ENCODE data around the gene VANGL1.

The VANGL1 gene

DNA sequence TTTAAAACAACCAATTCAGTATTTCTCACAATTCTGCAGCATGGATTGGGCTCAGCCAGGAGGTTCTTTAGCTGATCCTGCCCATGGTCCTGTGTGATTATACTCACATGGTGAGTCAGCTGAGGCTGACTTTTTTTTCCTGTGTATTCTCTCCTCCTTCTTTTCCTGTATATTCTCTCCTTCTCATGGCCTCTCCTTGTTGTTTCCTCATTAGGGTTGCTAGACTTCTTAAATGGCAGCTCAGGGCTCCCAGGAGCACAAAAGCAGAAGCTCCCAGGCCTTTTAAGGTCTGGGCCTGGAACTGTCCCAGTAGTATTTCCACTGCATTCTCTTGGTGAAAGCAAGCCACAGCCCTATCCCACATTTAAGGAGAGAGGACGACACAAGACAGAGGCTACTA is 26.8 kb downstream of the VANGL1 start:
- DNase-seq (ENCODE audit: low read depth in 2 of 2) = no peak

- no peak for DNase-seq (ENCODE audit: low read depth in 2 of 2)
These were observed 27.4 kb downstream of the VANGL1 start for GRCh38 chr1:115669002-115669673.

DNA sequence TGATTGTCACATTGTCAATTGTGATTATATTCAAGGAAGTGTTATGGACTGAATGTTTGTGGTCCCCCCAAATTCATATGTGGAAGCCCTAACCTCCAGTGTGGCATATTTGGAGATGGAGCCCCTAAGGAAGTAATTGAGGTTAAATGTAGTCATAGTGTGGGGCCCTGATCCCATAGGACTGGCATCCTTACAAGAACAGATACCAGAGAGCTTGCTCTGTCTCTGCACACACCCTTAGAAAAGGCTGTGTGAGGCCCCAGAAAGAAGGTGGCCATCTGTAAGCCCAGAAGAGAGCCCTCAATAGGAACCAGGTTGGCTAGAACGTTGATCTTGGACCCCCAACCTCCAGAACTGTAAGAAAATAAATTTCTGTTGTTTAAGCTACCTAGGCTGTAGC is 28.1 kb downstream of the VANGL1 start:
- DNase-seq (ENCODE audit: low read depth in 2 of 2) = no peak

GRCh38 chr1:115670476-115671175 is 28.9 kb downstream of the VANGL1 start:
- DNase-seq (ENCODE audit: low read depth in 2 of 2) = no peak

DNA sequence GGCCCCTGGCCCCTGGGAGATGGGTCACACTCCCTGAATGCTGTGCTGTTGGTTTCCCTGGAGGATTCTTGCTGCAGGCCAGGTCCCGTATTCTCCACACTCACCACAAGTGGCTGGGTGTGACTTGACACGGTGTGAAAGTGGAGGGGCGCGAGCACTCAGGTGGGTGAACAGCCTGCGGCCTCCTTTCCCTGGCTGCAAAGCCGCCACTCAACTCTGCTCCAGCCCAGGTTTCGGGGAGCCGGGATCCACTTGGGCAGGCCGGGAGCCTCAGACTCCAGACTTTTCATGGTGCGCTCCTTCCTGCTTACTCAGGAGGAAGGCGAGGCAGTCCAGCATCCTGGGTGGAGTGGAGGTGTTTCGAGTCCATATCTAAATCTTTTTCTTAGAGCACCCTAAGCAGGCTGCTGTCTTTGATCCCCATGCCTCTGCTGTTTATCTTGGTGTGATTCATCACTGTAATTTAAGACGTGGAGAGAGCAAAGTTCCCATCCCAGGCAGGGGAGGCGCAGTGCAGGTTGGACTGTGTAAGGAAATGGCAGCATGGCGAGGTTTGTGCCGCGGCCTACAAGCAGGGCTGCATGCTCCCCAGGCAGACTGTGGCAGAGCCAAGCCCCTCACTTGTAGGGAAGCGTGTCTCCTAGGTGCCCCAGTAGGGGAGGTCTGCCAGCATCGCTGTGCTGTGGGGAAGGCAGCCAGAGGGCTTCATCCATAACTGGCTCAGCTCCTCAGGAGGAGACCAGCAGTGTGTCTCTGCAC is 29.6 kb downstream of the VANGL1 start:
- no peak for DNase-seq (ENCODE audit: low read depth in 2 of 2)

DNA sequence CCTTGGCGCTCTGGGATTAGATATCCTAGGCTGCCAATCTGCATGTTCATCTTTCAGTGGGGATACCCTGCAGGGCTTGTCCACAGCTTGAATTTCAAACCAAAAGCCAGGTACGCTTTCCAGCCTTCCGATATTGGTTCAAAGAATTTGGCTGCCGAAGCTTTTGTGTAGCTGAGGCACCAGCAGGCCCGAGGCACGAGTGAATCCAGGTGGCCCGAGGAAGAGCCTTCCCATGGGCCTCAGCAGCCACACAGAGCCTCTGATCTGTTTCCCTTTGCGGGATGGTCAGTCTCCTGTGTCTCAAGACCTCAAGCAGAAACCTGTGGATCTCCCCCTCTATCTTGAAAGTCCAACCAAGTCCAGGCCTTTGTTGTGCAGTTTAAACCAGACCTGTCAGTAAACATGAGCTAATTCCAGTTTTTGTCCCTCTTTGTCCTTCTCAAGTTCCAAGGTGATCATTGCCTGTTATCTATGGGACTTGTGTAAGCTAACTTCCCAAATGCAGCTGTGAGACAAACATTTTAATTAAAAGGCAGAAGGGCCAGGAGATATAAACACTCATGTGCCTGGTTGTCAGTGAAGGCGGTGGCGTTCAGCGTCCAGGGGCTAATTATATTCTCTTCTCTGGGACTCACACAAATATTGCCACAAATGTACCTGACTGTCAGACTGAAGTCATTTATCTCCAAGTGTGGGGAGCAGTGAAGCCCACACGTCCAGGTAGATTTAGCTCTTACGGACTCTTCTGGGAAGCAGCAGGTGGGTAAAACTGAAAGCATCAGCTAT is 30.6 kb downstream of the VANGL1 start:
- no peak for DNase-seq (ENCODE audit: low read depth in 2 of 2)

- no peak for DNase-seq (ENCODE audit: low read depth in 2 of 2)
These were observed 34.9 kb downstream of the VANGL1 start for GRCh38 chr1:115676498-115677181.

DNA sequence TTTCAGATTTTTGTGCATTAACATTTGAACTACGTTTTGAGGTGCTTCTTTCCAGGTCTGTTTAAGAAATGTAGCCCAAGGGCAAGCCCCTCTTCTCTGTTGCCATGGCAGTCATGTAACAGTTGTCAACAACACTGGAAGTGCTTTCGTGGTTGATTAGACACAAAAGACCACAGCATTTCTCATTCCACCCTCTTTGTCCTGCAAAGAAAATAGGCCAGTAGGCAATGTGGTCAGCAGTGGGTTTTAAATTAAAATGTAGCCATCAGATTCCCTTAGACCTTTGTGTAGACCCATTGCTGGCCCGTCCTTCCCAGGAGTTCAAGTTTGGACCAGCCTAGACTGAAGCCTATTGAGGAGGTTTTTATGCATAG is 35.4 kb downstream of the VANGL1 start:
- DNase-seq (ENCODE audit: low read depth in 2 of 2) = no peak

DNA sequence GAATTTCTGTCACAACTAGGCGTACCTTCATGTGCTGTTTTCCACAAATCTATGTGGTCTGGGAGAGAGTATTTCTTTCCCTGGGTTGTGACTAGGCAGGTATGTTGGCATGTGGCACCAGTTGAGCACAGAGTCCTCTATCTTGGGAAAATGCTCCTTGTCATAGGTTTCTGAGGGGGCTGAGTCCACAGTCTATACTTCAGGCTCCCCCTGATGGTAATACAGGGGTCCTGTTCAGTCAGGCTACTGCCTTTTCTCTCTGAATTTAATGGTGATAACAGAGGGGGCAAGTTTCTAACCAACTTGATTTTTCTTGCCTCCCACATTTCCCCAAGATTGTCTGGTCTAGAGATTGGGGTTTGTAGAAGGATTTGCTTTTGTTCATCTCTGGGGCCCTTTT is 35.8 kb downstream of the VANGL1 start:
- no peak for DNase-seq (ENCODE audit: low read depth in 2 of 2)

GRCh38 chr1:115678141-115678540 is 36.4 kb downstream of the VANGL1 start:
- DNase-seq (ENCODE audit: low read depth in 2 of 2) = no peak

- DNase-seq (ENCODE audit: low read depth in 2 of 2) = no peak
These were observed 37.4 kb downstream of the VANGL1 start for GRCh38 chr1:115679141-115679611.

DNA sequence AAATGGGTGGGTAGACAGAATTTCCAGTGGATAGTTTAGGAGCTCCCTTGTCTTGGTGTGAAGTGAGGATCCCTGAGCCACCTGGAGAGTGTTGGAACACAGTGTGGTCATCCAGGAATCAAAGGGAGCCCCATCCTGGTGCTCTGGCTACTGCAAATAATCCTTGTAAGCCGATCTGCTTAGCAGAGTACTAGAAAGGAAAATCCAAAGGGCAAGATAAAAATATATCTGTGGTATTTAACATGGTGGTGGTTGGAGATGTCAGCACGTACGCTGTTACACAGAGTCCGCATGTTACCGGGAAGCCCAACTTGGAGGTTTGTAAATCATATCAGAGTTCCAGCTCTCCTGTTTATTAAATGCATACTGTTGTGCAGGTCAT is 39.0 kb downstream of the VANGL1 start:
- no peak for DNase-seq (ENCODE audit: low read depth in 2 of 2)

DNA sequence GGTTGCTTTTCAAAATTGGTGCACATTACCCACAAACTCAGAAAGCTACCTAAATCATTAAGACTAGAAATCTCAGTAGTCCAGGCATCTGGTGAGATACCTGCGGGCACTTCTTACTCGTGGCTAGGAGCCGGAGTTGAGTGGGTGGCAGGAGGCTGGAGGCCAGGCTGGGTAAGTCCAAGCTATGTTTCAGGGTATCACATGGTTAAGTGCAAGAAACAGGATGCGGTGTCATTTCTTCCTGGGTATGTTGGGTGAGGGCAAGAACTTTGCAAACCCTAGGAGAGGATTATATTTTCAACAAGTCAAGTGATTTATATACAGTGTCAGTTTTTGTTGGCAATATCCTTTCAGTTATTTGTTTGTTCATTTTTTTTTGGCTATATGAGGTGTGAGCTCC is 41.0 kb downstream of the VANGL1 start:
- DNase-seq (ENCODE audit: low read depth in 2 of 2) = no peak

DNA sequence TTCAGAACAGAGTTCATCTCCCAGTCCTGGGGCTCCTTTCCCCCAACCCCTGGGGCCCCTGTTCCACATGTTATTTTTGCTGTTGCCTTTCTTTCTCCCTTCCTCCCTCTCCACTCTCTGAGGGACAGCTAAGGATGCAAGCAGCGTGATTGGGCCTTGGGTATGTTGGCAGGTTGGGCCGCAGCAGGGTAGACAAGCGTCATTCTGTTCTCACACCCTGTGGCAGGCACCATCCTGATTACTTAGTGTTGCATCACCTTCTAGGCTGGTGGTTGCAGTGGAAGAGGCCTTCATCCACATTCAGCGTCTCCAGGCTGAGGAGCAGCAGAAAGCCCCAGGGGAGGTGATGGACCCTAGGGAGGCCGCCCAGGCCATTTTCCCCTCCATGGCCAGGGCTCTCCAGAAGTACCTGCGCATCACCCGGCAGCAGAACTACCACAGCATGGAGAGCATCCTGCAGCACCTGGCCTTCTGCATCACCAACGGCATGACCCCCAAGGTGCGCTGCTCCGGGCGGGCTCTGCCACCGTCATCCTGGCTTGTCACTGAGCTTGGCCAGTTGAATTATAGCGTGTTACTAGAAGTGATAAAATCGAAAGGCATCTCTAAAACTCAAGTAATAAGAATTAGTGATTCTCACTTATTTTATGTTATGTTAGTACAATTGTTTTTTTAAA is 43.4 kb downstream of the VANGL1 start:
- DNase-seq (ENCODE audit: low read depth in 2 of 2) = no peak

- DNase-seq (ENCODE audit: low read depth in 2 of 2) = no peak
These were observed 46.0 kb downstream of the VANGL1 start for GRCh38 chr1:115687744-115688143.

- no peak for DNase-seq (ENCODE audit: low read depth in 2 of 2)
These were observed 49.2 kb downstream of the VANGL1 start for GRCh38 chr1:115690972-115691371.

GRCh38 chr1:115692224-115692623 is 50.5 kb downstream of the VANGL1 start:
- no peak for DNase-seq (ENCODE audit: low read depth in 2 of 2)

- no peak for DNase-seq (ENCODE audit: low read depth in 2 of 2)
These were observed 53.0 kb downstream of the VANGL1 start for GRCh38 chr1:115694805-115695204.

DNA sequence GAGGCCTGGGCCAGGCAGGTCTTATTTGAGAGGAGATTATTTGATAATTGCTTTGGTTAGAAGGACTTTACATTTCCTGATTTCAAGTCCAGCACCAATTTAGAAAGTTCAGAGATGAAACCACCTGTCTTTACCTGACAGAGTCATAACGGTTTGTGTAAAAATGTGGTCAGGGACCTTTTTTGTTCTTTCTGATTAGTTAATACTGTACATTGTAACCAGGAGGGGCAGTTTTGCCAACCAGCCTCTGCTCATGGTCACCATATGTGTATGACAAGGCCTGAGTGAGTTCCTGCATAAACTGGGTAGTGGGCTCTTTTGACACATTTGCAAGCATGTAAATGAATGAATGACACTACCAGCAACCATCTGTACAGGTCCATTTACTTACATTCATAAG is 55.8 kb downstream of the VANGL1 start:
- DNase-seq (ENCODE audit: low read depth in 2 of 2) = no peak

DNA sequence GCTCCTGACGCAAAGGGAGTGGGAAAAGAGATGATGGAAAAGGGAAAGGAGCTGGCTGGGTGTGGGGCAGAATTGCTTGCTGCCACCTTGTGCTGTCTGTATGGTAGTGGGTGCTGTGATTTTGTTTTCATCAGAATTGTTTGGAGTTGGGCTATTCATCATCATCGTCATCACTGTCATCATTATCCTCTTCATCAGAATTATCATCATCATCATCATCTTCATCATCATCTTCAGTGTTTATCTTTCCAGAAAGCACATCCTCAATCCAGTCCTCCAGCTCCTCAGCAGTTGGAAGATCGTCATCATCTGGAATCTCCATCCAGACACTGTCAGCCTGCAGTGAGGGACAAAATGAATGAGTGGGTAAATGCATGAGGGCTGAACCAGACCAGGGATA is 59.3 kb downstream of the VANGL1 start:
- DNase-seq (ENCODE audit: low read depth in 2 of 2) = no peak

- DNase-seq (ENCODE audit: low read depth in 2 of 2) = no peak
These were observed 61.2 kb downstream of the VANGL1 start for GRCh38 chr1:115702959-115703358.
